NCI-H128 (cell line): ENCODE results near the gene ABCF1.
A peak's percentile ranks its signal among the peaks of the same experiment; 100 is the strongest.
"Not testable (repeated sequence)": the region's sequence is repeated elsewhere in the genome, so short reads cannot be mapped to it uniquely, and the experiment has no call there.

Experiments used
- DNase-seq: peaks from one replicate; lab custom pipeline; 2025; ENCODE audit not compliant: unreplicated experiment; lab: John Stamatoyannopoulos, UW

Gene ABCF1

GRCh38 chr6:30571075-30571761, at the start of gene ABCF1:
ABCF1 (plus strand) TSS chr6:30571442; CDS start chr6:30571488, 46 bp downstream.
- DNase-seq = peak; percentile 88

- DNase-seq = not testable (repeated sequence)
Observed at GRCh38 chr6:30521952-30522351, 49.3 kb upstream of the ABCF1 start.

DNA sequence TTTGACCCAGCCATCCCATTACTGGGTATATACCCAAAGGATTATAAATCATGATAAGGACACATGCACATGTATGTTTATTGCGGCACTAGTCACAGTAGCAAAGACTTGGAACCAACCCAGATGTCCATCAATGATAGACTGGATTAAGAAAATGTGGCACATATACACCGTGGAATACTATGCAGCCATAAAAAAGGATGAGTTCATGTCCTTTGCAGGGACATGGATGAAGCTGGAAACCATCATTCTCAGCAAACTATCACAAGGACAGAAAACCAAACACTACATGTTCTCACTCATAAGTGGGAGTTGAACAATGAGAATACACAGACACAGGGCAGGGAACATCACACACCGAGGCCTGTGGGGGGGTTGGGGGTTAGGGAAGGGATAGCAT, 44.8 kb upstream of the ABCF1 start:
- DNase-seq = not testable (repeated sequence)

- DNase-seq = not testable (repeated sequence)
Observed at GRCh38 chr6:30529349-30529875, 41.8 kb upstream of the ABCF1 start.

GRCh38 chr6:30530014-30530413, 41.2 kb upstream of the ABCF1 start:
- DNase-seq = no peak

GRCh38 chr6:30533460-30534294, 37.6 kb upstream of the ABCF1 start:
- no peak for DNase-seq

DNA sequence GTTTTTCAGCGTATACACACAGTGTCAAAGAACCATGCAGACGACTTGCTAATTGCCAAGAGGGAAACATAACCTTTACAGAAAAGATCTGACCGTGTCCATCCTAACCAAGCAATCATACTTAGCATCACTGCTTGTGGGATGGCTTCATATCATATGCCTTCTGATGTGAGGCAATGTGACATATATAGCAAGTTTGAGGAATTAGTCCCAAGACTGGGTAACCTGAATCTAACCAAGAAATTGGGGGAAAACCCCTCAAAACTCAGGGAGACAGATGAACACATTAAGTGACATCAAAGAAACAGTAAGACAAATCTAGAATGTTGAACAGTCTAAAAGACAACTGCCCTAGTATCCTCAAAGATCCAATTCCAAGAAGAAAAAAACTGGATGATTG, 33.3 kb upstream of the ABCF1 start:
- DNase-seq = no peak

GRCh38 chr6:30541515-30542403, 29.5 kb upstream of the ABCF1 start:
- DNase-seq = peak; percentile 36

GRCh38 chr6:30542404-30542725, 28.9 kb upstream of the ABCF1 start:
- no peak for DNase-seq

- DNase-seq = no peak
Observed at GRCh38 chr6:30542915-30543314, 28.3 kb upstream of the ABCF1 start.

- DNase-seq = no peak
Observed at GRCh38 chr6:30543821-30544220, 27.4 kb upstream of the ABCF1 start.

DNA sequence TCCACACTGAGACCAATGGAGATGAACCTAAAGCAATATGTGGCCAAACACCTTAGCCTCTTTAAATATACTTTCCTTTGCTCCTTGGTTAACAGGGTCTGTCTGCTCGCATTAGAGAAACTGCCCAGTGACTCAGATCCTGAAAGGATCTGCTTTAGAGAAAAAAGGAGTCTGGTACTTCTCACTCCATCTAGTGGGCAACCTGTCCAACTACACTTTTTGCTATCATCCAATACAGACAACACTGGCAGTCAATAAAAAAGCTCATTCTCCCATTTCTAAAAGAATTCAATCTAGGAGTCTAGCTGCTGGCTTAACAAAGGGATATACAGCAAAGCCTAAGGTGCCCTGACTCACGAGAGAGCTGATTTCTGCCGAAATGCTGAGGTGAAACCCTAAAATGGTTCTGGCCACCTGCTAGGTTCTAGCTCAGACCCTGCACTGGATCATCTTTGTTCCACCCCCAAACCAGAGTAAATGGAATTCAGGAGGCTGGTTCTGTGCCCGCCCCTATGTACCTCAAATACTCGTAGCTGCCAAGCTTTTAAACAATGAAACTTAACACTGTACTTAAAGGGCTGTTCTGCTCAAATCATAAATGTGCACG, 26.5 kb upstream of the ABCF1 start:
- DNase-seq = no peak

DNA sequence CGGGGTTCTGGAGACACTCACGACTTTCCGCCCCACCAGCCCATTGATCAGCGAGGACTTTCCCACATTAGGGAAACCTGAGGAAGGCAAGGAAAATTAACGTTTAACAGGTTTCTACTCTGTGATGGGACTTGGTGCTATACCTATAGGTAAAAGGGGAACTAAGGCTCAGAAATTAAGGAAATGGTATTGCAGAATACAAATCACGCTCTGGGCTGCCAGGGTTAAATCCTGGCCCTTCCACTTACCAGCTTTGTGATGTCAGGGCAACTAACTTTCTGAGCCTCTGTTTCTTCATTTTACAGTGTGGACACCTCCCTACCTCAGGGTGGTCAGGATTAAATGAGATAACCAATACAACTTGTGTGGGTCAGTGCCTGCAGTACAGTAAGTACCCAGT, 23.8 kb upstream of the ABCF1 start:
- no peak for DNase-seq

GRCh38 chr6:30548375-30548774, 22.9 kb upstream of the ABCF1 start:
- DNase-seq = no peak

DNA sequence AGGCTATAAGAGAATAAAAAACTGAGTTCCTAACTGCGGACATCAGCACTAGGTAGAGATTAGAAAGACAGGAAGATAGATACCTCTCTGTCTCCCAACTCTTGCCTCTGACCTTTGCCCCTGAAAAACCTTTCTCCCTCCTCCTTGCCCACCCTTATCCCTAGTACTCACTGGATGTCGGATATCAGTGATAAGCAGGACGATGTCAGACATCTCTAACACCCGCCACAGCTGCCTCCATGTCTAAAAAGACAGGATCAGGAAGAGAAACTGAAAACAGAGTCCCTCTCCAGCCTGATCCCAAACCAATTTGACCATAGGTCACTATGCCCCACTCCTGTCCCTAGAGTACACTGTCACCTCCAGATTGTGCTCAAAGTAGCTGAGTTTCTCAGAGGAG, 16.8 kb upstream of the ABCF1 start:
- no peak for DNase-seq

- no peak for DNase-seq
Observed at GRCh38 chr6:30554962-30555815, 16.1 kb upstream of the ABCF1 start.

DNA sequence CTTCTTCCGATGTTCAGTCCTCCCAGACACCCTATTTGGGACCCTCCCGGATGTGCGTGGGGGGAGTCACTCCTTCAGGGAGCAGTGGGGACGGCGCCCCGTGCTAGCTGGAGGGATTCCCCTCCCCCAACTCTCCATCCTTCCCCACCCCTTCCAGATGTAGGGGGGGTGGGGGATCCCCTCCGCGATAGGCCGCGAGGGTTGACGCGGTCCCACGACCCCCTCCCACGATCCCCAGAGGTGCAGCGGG, 15.5 kb upstream of the ABCF1 start:
- DNase-seq = no peak

DNA sequence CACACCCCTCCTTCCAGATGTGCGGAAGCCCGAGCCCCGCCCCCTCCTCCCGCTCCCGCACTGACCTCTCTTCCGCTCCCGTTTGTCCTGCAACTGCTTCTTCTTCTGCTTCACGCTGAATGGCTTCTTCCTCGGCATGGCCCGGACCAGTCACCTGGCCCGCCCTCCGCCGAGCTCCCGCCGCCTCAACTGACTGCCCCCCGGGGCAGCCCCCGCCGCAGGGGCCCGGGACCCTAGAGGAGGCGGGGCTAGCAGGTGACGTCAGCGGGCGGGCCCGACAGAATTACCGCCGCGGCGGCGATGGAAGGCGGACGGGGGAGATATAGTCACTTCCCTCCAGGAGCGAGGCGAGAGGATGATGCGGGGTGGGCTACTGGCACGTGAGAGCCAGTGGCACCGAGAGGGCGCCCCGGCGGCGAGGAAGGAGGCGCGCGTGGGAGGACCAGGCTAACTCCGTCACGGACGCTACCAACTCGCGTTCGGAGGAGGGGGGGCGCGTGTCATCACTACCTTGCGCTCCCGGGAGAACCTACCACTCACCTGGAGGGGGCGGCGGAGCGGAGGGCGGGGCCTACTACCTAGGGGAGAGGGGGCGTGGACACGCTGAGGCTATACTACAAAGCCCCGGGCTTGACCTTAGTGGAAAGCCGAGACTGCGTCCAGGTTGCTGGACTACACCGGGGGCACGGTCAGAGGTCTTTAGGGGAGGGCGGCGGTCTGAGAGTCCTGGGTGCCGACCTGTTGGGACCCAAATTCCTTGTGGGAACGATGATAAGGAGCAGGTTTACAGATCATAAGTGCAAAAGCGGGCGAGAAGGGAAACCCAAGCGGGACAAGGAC, 15.0 kb upstream of the ABCF1 start, which contains the start of gene GNL1:
GNL1 (minus strand) TSS at position 424 of the 840 bp plus-strand sequence; CDS start at position 138, 286 bp downstream.
- DNase-seq = peak; percentile 83
